Astrocyte (in vitro differentiated cells and primary cell): ENCODE measurements around the gene DBT. TPM values are rescaled to one million over a fixed set of nuclear protein-coding genes. Genes with fewer than 3 reads are reported as not detected.
"Not testable (repeated sequence)": the region's sequence is repeated elsewhere in the genome, so short reads cannot be mapped to it uniquely, and the experiment has no call there.

ENCODE experiments used
- DNase-seq: peaks from one replicate; pipeline ENCODE4 v3.0.0-alpha.2; 2010; ENCODE audit warnings: low read depth
- FAIRE-seq: peaks from 2 replicates; lab custom pipeline; 2011; peaks lifted over from hg19 to GRCh38; lab: Jason Lieb, UNC
- H2AFZ ChIP-seq: 2 replicates; pipeline ENCODE4 v1.6.0; 2012; ENCODE audit warnings: low read depth, low read length, inconsistent platforms
- H3K27ac ChIP-seq: 2 replicates; pipeline ENCODE4 v1.5.1; 2011; ENCODE audit warnings: low read depth, low read length, inconsistent platforms
- H3K27me3 ChIP-seq: 2 replicates; pipeline ENCODE4 v1.6.0; 2011; ENCODE audit warnings: low read length, inconsistent platforms; ENCODE audit not compliant: insufficient read depth
- H3K36me3 ChIP-seq: 2 replicates; pipeline ENCODE4 v1.5.1; 2011; ENCODE audit warnings: low read length, inconsistent platforms; ENCODE audit not compliant: insufficient read depth
- H3K4me1 ChIP-seq: 2 replicates; pipeline ENCODE4 v1.5.1; 2011; ENCODE audit warnings: low read length, inconsistent platforms; ENCODE audit not compliant: insufficient read depth
- H3K4me2 ChIP-seq: 2 replicates; pipeline ENCODE4 v1.6.0; 2012; ENCODE audit warnings: low read length, inconsistent platforms
- H3K4me3 ChIP-seq: 2 replicates; pipeline ENCODE4 v1.5.1; 2011; ENCODE audit warnings: low read depth, mild to moderate bottlenecking, low read length, inconsistent platforms; ENCODE audit not compliant: insufficient read depth
- H3K79me2 ChIP-seq: 2 replicates; pipeline ENCODE4 v1.6.0; 2012; ENCODE audit warnings: mild to moderate bottlenecking, low read length, inconsistent platforms; ENCODE audit not compliant: insufficient read depth
- H3K9ac ChIP-seq: 2 replicates; pipeline ENCODE4 v1.6.0; 2012; ENCODE audit warnings: mild to moderate bottlenecking, low read length, inconsistent platforms
- H3K9me3 ChIP-seq: 2 replicates; pipeline ENCODE4 v1.5.1; 2012; ENCODE audit warnings: low read depth, mild to moderate bottlenecking, low read length, inconsistent platforms; ENCODE audit not compliant: insufficient read depth
- H4K20me1 ChIP-seq: 2 replicates; pipeline ENCODE4 v1.6.0; 2012; ENCODE audit warnings: low read length, inconsistent platforms; ENCODE audit not compliant: insufficient read depth
- H3K27ac Mint-ChIP-seq: one replicate; pipeline ENCODE4 v1.8.0; 2021; ENCODE audit warnings: mild to moderate bottlenecking, mixed read lengths; ENCODE audit not compliant: unreplicated experiment
- H3K27me3 Mint-ChIP-seq: one replicate; pipeline ENCODE4 v1.8.0; 2021; ENCODE audit warnings: low read depth, mixed read lengths; ENCODE audit not compliant: unreplicated experiment
- H3K36me3 Mint-ChIP-seq: one replicate; pipeline ENCODE4 v1.8.0; 2021; ENCODE audit warnings: low read depth, mixed read lengths; ENCODE audit not compliant: unreplicated experiment
- H3K4me1 Mint-ChIP-seq: one replicate; pipeline ENCODE4 v1.8.0; 2021; ENCODE audit warnings: low read depth, mixed read lengths; ENCODE audit not compliant: unreplicated experiment
- H3K4me3 Mint-ChIP-seq: one replicate; pipeline ENCODE4 v1.8.0; 2021; ENCODE audit warnings: mild to moderate bottlenecking, moderate library complexity, mixed read lengths; ENCODE audit not compliant: unreplicated experiment
- H3K9me3 Mint-ChIP-seq: one replicate; pipeline ENCODE4 v1.8.0; 2021; ENCODE audit warnings: mild to moderate bottlenecking, mixed read lengths; ENCODE audit not compliant: unreplicated experiment
- CTCF ChIP-seq: IDR thresholded peaks from 2 replicates; pipeline ENCODE4 v1.5.1; 2011; ENCODE audit warnings: low read depth, mild to moderate bottlenecking, inconsistent platforms, low read length, moderate library complexity; ENCODE audit not compliant: insufficient read depth
- EZH2 ChIP-seq: IDR thresholded peaks from 2 replicates; pipeline ENCODE4 v1.6.1; 2012; ENCODE audit warnings: mild to moderate bottlenecking, low read length, inconsistent platforms; ENCODE audit not compliant: insufficient read depth
- total RNA-seq: library from RNA; stranded (reverse); gene quantifications from 2 replicates; pipeline ENCODE4 v1.2.1, GENCODE V29; 2021

Gene DBT
- total RNA-seq, 1 donor from 2014 or later, result 14.2 TPM

DNA sequence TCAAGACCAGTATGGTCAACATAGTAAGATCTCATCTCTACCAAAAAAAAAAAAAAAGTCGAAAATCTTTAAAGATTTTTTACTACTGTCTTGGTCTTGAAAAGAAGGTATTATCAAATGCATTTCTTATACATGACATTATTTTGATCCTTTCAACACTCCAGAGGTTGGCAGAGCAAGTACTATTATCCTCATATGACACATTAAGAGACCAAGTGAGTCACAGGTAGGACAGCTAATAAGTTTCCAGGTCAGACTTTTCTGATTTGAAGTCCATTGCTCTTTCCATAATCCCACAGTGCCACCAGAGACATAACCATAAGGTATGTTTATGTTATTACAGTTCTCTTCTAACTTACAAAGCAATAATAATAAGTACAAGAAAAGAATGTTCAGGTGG lies 15.2 kb downstream of the DBT start:
- peaks cover 20% of the 10 kb centered on the region for H3K36me3 ChIP-seq
- H3K27me3 Mint-ChIP-seq, result no peaks in the 10 kb centered on the region
- no peaks in the 10 kb centered on the region for H3K9me3 Mint-ChIP-seq
- H3K4me3 Mint-ChIP-seq, result no peak overlapping the region
- H3K79me2 ChIP-seq, result no peaks in the 10 kb centered on the region
- FAIRE-seq (no peak), DNase-seq (no peak)
- H3K4me2 ChIP-seq, result no peak overlapping the region
- no peak overlapping the region for H3K27ac ChIP-seq
- no peaks in the 10 kb centered on the region for H3K4me1 ChIP-seq
- no peak overlapping the region for H3K27ac Mint-ChIP-seq
- no peaks in the 10 kb centered on the region for H3K27me3 ChIP-seq
- H3K4me3 ChIP-seq, result no peak overlapping the region
- H3K4me1 Mint-ChIP-seq, result no peaks in the 10 kb centered on the region
- no peak overlapping the region for H2AFZ ChIP-seq
- TF ChIP-seq EZH2, result no peak
- TF ChIP-seq CTCF, result no peak
- H4K20me1 ChIP-seq, result no peaks in the 10 kb centered on the region
- no peak overlapping the region for H3K9ac ChIP-seq
- no peaks in the 10 kb centered on the region for H3K9me3 ChIP-seq
- H3K36me3 Mint-ChIP-seq, result peaks cover 18% of the 10 kb centered on the region

GRCh38 chr1:100233566-100233965 lies 16.1 kb downstream of the DBT start:
- H3K27me3 Mint-ChIP-seq, H3K4me1 ChIP-seq, H3K4me2 ChIP-seq, H2AFZ ChIP-seq, H4K20me1 ChIP-seq, H3K9me3 Mint-ChIP-seq, H3K27me3 ChIP-seq, H3K79me2 ChIP-seq, FAIRE-seq, H3K27ac Mint-ChIP-seq, H3K27ac ChIP-seq, H3K4me1 Mint-ChIP-seq, DNase-seq, H3K9me3 ChIP-seq, H3K4me3 Mint-ChIP-seq, H3K4me3 ChIP-seq, H3K9ac ChIP-seq: not testable (repeated sequence)
- H3K36me3 Mint-ChIP-seq, result peaks cover 13% of the 10 kb centered on the region
- H3K36me3 ChIP-seq, result peaks cover 20% of the 10 kb centered on the region

- Histone ChIP-seq H4K20me1 (no peaks in the 10 kb centered on the region), H3K36me3 (peaks cover 20% of the 10 kb centered on the region), H3K9ac (no peak overlapping the region), H3K4me3 (no peak overlapping the region), H3K27me3 (no peaks in the 10 kb centered on the region), H3K79me2 (no peaks in the 10 kb centered on the region), H3K4me1 (no peaks in the 10 kb centered on the region), H3K27ac (no peak overlapping the region), H3K9me3 (no peaks in the 10 kb centered on the region), H2AFZ (no peak overlapping the region), H3K4me2 (no peak overlapping the region)
- DNase-seq, result no peak
- TF ChIP-seq CTCF (no peak), EZH2 (no peak)
- H3K9me3 Mint-ChIP-seq, result no peaks in the 10 kb centered on the region
- peaks cover 9% of the 10 kb centered on the region for H3K36me3 Mint-ChIP-seq
- H3K4me3 Mint-ChIP-seq, result no peak overlapping the region
- FAIRE-seq, result no peak
- H3K27me3 Mint-ChIP-seq, result no peaks in the 10 kb centered on the region
- H3K27ac Mint-ChIP-seq, result no peak overlapping the region
- no peaks in the 10 kb centered on the region for H3K4me1 Mint-ChIP-seq
These were observed 17.5 kb downstream of the DBT start for GRCh38 chr1:100232156-100232555.
